Naive thymus-derived CD4-positive, alpha-beta T cell (primary cell): ENCODE data around the gene WASF2. TPM values are rescaled to one million over a fixed set of nuclear protein-coding genes. Genes with fewer than 3 reads are reported as not detected.

ENCODE experiments used
- ATAC-seq: fragments of 150-1000 bp; cut with Tn5 transposase; 2 replicates; pipeline ENCODE4 v1.10.0; 2021; ENCODE audit warnings: mild to moderate bottlenecking, moderate library complexity
- CTCF ChIA-PET: fragments of 350-600 bp; sonication (Branson Sonifier 250); formaldehyde crosslinking; loops from one replicate; lab custom pipeline; 2021; ENCODE audit warnings: antibody characterized with exemption; lab: Charles Lee
- POLR2A ChIA-PET: fragments of 350-600 bp; sonication (Branson Sonifier 250); formaldehyde crosslinking; loops from one replicate; lab custom pipeline; 2021; ENCODE audit warnings: antibody characterized with exemption, inconsistent platforms; lab: Charles Lee
- DNase-seq, 9 donors: peaks; one replicate each; pipeline versions ENCODE4 v3.0.0 to v3.0.0-alpha.2; 2020 to 2022; ENCODE audit warnings: mixed read lengths in 1 of 9
- H3K27ac ChIP-seq: one replicate; pipeline ENCODE4 v1.7.0; 2013; ENCODE audit warnings: mild to moderate bottlenecking, low read depth, low read length, moderate library complexity
- H3K27me3 ChIP-seq, 2 donors: one replicate each; pipeline ENCODE4 v1.7.0; 2013; ENCODE audit warnings: low read length in 2 of 2, mild to moderate bottlenecking in 2 of 2, moderate library complexity in 2 of 2; ENCODE audit not compliant: control insufficient read depth in 2 of 2, insufficient read depth in 2 of 2
- H3K36me3 ChIP-seq, 3 experiments: 1 replicate in 2 of 3; 2 replicates in 1 of 3; pipeline ENCODE4 v1.7.0; 2013; ENCODE audit warnings: low read length in 3 of 3, mild to moderate bottlenecking in 3 of 3, moderate library complexity in 1 of 3; ENCODE audit not compliant: insufficient read depth in 3 of 3, control insufficient read depth in 2 of 3
- H3K4me1 ChIP-seq, 2 donors: one replicate each; pipeline ENCODE4 v1.7.0; 2013; ENCODE audit warnings: low read length in 2 of 2, mild to moderate bottlenecking in 2 of 2, moderate library complexity in 1 of 2; ENCODE audit not compliant: control insufficient read depth in 2 of 2, insufficient read depth in 2 of 2
- H3K4me3 ChIP-seq: 2 replicates; pipeline ENCODE4 v1.7.0; 2013; ENCODE audit warnings: mild to moderate bottlenecking, low read length
- H3K9me3 ChIP-seq, 3 experiments: 1 replicate in 2 of 3; 2 replicates in 1 of 3; pipeline ENCODE4 v1.7.0; 2013; ENCODE audit warnings: low read length in 3 of 3; ENCODE audit not compliant: control insufficient read depth in 2 of 3
- H3K27ac Mint-ChIP-seq, 9 donors: one replicate each; pipeline ENCODE4 v1.8.0; 2020 to 2022; ENCODE audit warnings: mixed read lengths in 9 of 9, mild to moderate bottlenecking in 8 of 9, moderate library complexity in 5 of 9, inconsistent platforms in 2 of 9
- H3K27me3 Mint-ChIP-seq, 5 donors: one replicate each; pipeline ENCODE4 v1.8.0; 2021 to 2022; ENCODE audit warnings: mixed read lengths in 5 of 5, mild to moderate bottlenecking in 1 of 5
- H3K36me3 Mint-ChIP-seq, 5 donors: one replicate each; pipeline ENCODE4 v1.8.0; 2020 to 2022; ENCODE audit warnings: mixed read lengths in 5 of 5, mild to moderate bottlenecking in 3 of 5, inconsistent platforms in 1 of 5
- H3K4me1 Mint-ChIP-seq, 7 donors: one replicate each; pipeline ENCODE4 v1.8.0; 2020 to 2022; ENCODE audit warnings: mixed read lengths in 7 of 7, mild to moderate bottlenecking in 3 of 7, inconsistent platforms in 1 of 7
- H3K4me3 Mint-ChIP-seq, 10 donors: one replicate each; pipeline ENCODE4 v1.8.0; 2020 to 2022; ENCODE audit warnings: mild to moderate bottlenecking in 10 of 10, mixed read lengths in 10 of 10, moderate library complexity in 6 of 10, inconsistent platforms in 2 of 10
- H3K9me3 Mint-ChIP-seq, 11 donors: one replicate each; pipeline ENCODE4 v1.8.0; 2020 to 2022; ENCODE audit warnings: mixed read lengths in 11 of 11, mild to moderate bottlenecking in 4 of 11, inconsistent platforms in 1 of 11, moderate library complexity in 1 of 11
- intact Hi-C, 2 donors: fragments of 100-400 bp; cut with micrococcal nuclease; formaldehyde crosslinking; loops; one replicate each; pipeline ENCODE4 v1.15.1; 2023
- polyA plus RNA-seq, 2 donors: library from polyadenylated mRNA; unstranded; fragments of 300-500 nt; fragmentation: Illumina TruSeq; gene quantifications; one replicate each; pipeline ENCODE4 v1.2.3, GENCODE V29; 2021
- total RNA-seq, 6 experiments: library from RNA in 5 of 6; stranded (reverse) in 5 of 6; gene quantifications; 1 replicate in 5 of 6; 2 replicates in 1 of 6; pipeline ENCODE4 v1.2.3 and lab custom pipeline; 2021 to 2026

WASF2 gene
- total and polyA plus RNA-seq, 7 experiments from 2014 or later = 78.4 to 177 (median 140) TPM

DNA sequence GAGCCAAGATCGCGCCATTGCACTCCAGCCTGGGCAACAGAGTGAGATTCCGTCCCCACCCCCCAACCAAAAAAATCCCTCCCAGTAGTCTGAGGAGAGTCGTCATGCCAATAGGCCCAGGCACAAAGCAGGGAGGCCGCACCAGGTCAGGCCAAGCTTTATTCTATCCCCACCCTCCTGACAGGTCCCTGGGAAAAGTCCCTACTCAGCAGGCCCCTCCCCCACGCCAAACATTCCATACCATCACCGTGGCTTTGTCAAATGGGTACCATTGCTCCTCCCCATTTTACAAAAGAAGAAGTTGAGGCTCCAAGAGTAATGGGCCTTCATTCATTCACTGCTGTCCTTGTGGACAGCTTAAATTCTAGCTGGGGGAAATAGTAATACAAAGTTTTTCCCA lies 92.2 kb downstream of the WASF2 start:
- H3K27ac Mint-ChIP-seq = peak overlapping the region in 1 of 9 donors; percentile 24
- POLR2A ChIA-PET = interaction anchor here (1.0 to 1.4 kb wide), 3 partner anchors 34 to 274 kb away, joined by 3 to 4 read pairs (median 3); no protein-coding TSS in a partner anchor

DNA sequence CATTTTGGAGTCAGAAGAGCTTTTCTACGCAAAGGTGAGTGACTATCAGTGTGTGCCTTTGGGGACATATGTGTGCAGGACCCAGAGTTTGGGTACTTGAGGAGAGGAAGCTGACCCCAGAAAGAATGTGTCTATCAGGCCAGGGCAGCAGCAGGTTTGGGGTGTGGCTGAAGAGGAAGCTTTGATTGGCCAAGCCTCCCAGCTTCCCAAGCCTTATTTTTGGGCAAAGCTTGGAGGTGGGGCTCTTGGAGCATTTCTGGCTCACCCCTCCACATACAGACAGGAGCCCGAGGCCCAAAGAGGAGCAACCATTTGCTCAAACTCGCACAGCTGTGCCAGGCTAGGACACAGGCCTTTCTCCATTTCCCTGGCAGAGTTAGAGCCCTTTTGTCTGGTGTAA lies 92.9 kb downstream of the WASF2 start:
- H3K36me3 Mint-ChIP-seq = no peaks in the 10 kb centered on the region
- POLR2A ChIA-PET = interaction anchor here (0.6 to 1.3 kb wide), 6 partner anchors 74 to 274 kb away, joined by 3 to 4 read pairs (median 3); no protein-coding TSS in a partner anchor
- Histone ChIP-seq H3K27ac (no peak overlapping the region), H3K27me3 (no peaks in the 10 kb centered on the region), H3K9me3 (no peaks in the 10 kb centered on the region), H3K4me3 (no peak overlapping the region), H3K36me3 (no peaks in the 10 kb centered on the region), H3K4me1 (peaks cover 5 to 7% of the 10 kb centered on the region in 2 donors)
- peaks cover 6 to 31% (median 11%) of the 10 kb centered on the region in 7 donors for H3K4me1 Mint-ChIP-seq
- intact Hi-C loops = loop anchor here (5.0 to 10.0 kb wide), 2 partner anchors 295 to 352 kb away; no protein-coding TSS in a partner anchor
- H3K27me3 Mint-ChIP-seq = peaks cover 0 to 1% (median 0%) of the 10 kb centered on the region in 5 donors
- peak overlapping the region in 1 of 10 donors; percentile 32 for H3K4me3 Mint-ChIP-seq
- CTCF ChIA-PET = interaction anchor here (0.5 to 7.8 kb wide), 12 partner anchors 55 to 297 kb away, joined by 3 to 184 read pairs (median 3); partner anchors contain the start of gene SYTL1
- ATAC-seq = no peak
- no peak for DNase-seq
- peak overlapping the region in 2 of 9 donors; percentile 5 to 55 for H3K27ac Mint-ChIP-seq
- H3K9me3 Mint-ChIP-seq = no peaks in the 10 kb centered on the region

More for the DNA sequence above, 92.2 kb downstream of the WASF2 start:
- ATAC-seq = no peak
- Histone ChIP-seq H3K36me3 (no peaks in the 10 kb centered on the region), H3K4me1 (peaks cover 2 to 10% of the 10 kb centered on the region in 2 donors), H3K4me3 (no peak overlapping the region), H3K27ac (no peak overlapping the region), H3K27me3 (no peaks in the 10 kb centered on the region), H3K9me3 (no peaks in the 10 kb centered on the region)
- intact Hi-C loops = loop anchor here (5.0 to 10.0 kb wide), 2 partner anchors 295 to 353 kb away; no protein-coding TSS in a partner anchor
- Mint-ChIP-seq H3K27me3 (no peaks in the 10 kb centered on the region), H3K36me3 (no peaks in the 10 kb centered on the region), H3K4me3 (no peak overlapping the region), H3K4me1 (peaks cover 3 to 34% (median 14%) of the 10 kb centered on the region in 7 donors), H3K9me3 (no peaks in the 10 kb centered on the region)
- DNase-seq = no peak
- CTCF ChIA-PET = interaction anchor here (0.6 to 7.8 kb wide), 7 partner anchors 56 to 298 kb away, joined by 3 to 184 read pairs (median 3); partner anchors contain the start of gene SYTL1

DNA sequence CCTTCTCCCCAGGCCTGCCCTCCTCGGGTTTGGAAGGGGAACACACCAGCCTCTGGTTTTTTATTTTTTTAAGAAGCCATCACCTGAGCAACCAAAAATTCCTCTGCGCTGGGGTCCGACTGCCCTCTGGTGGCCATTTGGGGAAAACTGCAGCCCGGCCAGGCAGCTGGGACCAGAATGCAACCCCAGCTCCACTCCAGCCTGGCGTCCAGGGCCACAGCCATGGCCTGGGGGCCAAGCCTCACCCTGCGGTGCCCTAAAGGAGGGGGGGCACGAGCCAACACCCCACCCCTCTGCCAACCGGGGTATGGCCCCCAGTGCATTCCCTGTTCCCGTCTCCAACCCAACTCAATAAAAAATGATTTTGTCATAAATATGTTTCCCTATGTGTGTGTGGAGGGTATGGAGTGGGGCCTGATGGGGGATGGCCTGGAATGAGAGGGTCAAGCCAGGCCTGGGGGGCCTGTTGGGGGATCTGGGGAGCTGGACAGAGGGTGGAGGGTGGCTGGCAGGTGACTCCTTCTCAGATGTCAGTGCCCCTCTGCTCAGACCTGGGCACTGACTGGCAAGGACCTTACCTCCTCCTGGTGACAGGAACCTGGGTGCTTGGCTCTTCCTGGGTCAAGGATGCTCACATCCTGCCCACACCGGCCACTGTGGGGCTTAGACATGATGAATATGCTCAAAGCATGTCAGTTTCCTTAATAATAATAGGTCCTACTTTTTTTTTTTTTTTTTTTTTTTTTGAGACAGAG lies 94.3 kb downstream of the WASF2 start:
- Histone ChIP-seq H3K36me3 (no peaks in the 10 kb centered on the region), H3K27ac (no peak overlapping the region), H3K9me3 (no peaks in the 10 kb centered on the region), H3K4me3 (no peak overlapping the region), H3K27me3 (no peaks in the 10 kb centered on the region), H3K4me1 (peaks cover 9 to 18% of the 10 kb centered on the region in 2 donors)
- intact Hi-C loops = loop anchor here (1.0 to 10.0 kb wide), 9 partner anchors 38 to 351 kb away; no protein-coding TSS in a partner anchor
- ATAC-seq (peak; percentile 63), DNase-seq (peak; percentile 65 to 88 (median 83))
- ChIA-PET CTCF (interaction anchor here (0.6 to 7.8 kb wide), 21 partner anchors 7 to 464 kb away, joined by 3 to 184 read pairs (median 4); no protein-coding TSS in a partner anchor), POLR2A (interaction anchor here (0.6 to 1.9 kb wide), 7 partner anchors 59 to 215 kb away, joined by 3 to 6 read pairs (median 3); partner anchors contain the start of gene AHDC1)
- Mint-ChIP-seq H3K9me3 (no peaks in the 10 kb centered on the region), H3K4me3 (peak overlapping the region in 2 of 10 donors; percentile 34 to 37), H3K36me3 (no peaks in the 10 kb centered on the region), H3K4me1 (peaks cover 12 to 30% (median 18%) of the 10 kb centered on the region in 7 donors), H3K27ac (peak overlapping the region in 7 of 9 donors; percentile 18 to 86 (median 78)), H3K27me3 (peaks cover 0 to 6% (median 0%) of the 10 kb centered on the region in 5 donors)

DNA sequence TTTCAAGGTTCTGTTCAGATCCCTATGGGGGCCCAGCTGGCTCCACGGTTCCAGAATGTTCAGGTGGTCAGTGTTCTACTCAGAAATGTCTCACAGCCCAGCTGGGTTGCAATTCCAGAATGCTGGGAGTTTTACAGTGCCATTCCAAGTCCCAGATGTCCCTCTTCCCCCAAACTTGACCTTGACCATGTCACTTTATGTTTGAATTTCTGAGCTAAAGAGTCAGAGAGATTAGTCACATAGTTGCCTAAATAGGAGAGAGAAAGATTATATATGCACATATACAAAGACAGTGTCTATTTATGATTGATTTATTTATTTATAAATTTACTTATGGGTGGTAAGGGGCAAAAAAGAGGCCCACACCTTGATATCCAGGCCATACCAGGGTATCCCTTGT lies 95.0 kb downstream of the WASF2 start:
- Mint-ChIP-seq H3K27ac (peak overlapping the region in 8 of 9 donors; percentile 0 to 86 (median 78)), H3K4me1 (peaks cover 11 to 32% (median 18%) of the 10 kb centered on the region in 7 donors), H3K27me3 (peaks cover 0 to 8% (median 0%) of the 10 kb centered on the region in 5 donors), H3K36me3 (no peaks in the 10 kb centered on the region), H3K9me3 (no peaks in the 10 kb centered on the region), H3K4me3 (peak overlapping the region in 7 of 10 donors; percentile 9 to 61 (median 37))
- H3K36me3 ChIP-seq = no peaks in the 10 kb centered on the region
- H3K4me1 ChIP-seq = peaks cover 9 to 18% of the 10 kb centered on the region in 2 donors
- DNase-seq (no peak), ATAC-seq (no peak)
- intact Hi-C loops = loop anchor here (1.0 to 10.0 kb wide), 9 partner anchors 38 to 350 kb away; no protein-coding TSS in a partner anchor
- H3K27ac ChIP-seq = no peak overlapping the region
- no peak overlapping the region for H3K4me3 ChIP-seq
- ChIA-PET CTCF (interaction anchor here (0.6 to 7.8 kb wide), 20 partner anchors 8 to 465 kb away, joined by 3 to 184 read pairs (median 3); no protein-coding TSS in a partner anchor), POLR2A (interaction anchor here (0.6 to 1.9 kb wide), 6 partner anchors 58 to 209 kb away, joined by 3 to 6 read pairs (median 4); partner anchors contain the start of gene AHDC1)
- H3K27me3 ChIP-seq = no peaks in the 10 kb centered on the region
- no peaks in the 10 kb centered on the region for H3K9me3 ChIP-seq

DNA sequence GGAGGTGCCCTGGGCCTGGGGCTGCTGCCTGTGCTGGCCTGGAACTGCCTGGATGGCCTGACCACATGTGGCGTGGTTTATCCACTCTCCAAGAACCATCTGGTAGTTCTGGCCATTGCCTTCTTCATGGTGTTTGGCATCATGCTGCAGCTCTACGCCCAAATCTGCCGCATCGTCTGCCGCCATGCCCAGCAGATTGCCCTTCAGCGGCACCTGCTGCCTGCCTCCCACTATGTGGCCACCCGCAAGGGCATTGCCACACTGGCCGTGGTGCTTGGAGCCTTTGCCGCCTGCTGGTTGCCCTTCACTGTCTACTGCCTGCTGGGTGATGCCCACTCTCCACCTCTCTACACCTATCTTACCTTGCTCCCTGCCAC lies 95.7 kb downstream of the WASF2 start:
- no peaks in the 10 kb centered on the region for H3K36me3 ChIP-seq
- intact Hi-C loops = loop anchor here (2.0 to 10.0 kb wide), 4 partner anchors 61 to 349 kb away; no protein-coding TSS in a partner anchor
- ChIA-PET POLR2A (interaction anchor here (0.9 kb wide), 1 partner anchor 61 kb away, joined by 3 read pairs; no protein-coding TSS in a partner anchor), CTCF (interaction anchor here (0.8 to 7.8 kb wide), 14 partner anchors 8 to 350 kb away, joined by 3 to 184 read pairs (median 4); no protein-coding TSS in a partner anchor)
- no peaks in the 10 kb centered on the region for H3K36me3 Mint-ChIP-seq
- no peaks in the 10 kb centered on the region for H3K9me3 Mint-ChIP-seq
- H3K27ac Mint-ChIP-seq = peak overlapping the region in 5 of 9 donors; percentile 14 to 84 (median 75)
- H3K4me3 ChIP-seq = no peak overlapping the region
- no peak overlapping the region for H3K27ac ChIP-seq
- peaks cover 11 to 32% (median 18%) of the 10 kb centered on the region in 7 donors for H3K4me1 Mint-ChIP-seq
- peaks cover 0 to 11% (median 0%) of the 10 kb centered on the region in 5 donors for H3K27me3 Mint-ChIP-seq
- H3K4me3 Mint-ChIP-seq = peak overlapping the region in 9 of 10 donors; percentile 2 to 61 (median 29)
- DNase-seq (no peak), ATAC-seq (no peak)
- no peaks in the 10 kb centered on the region for H3K9me3 ChIP-seq
- peaks cover 9 to 18% of the 10 kb centered on the region in 2 donors for H3K4me1 ChIP-seq
- no peaks in the 10 kb centered on the region for H3K27me3 ChIP-seq
